KG1 (cell line): Measurements from ENCODE around the gene CALHM6.

Experiments used
- DNase-seq: peaks from one replicate; lab custom pipeline; 2025; lab: John Stamatoyannopoulos, UW

The CALHM6 gene

GRCh38 chr6:116461331-116461931 lies at the start of gene CALHM6:
CALHM6 (plus strand) TSS chr6:116461375; CDS start chr6:116461930, 555 bp downstream.
- no peak for DNase-seq

GRCh38 chr6:116412270-116412669 lies 48.9 kb upstream of the CALHM6 start:
- DNase-seq, result no peak

GRCh38 chr6:116413357-116413756 lies 47.8 kb upstream of the CALHM6 start:
- no peak for DNase-seq

GRCh38 chr6:116417661-116418060 lies 43.5 kb upstream of the CALHM6 start:
- DNase-seq, result no peak

GRCh38 chr6:116419069-116419786 lies 41.9 kb upstream of the CALHM6 start:
- DNase-seq, result no peak

- DNase-seq, result no peak
Observed at GRCh38 chr6:116420341-116420740, 40.8 kb upstream of the CALHM6 start.

GRCh38 chr6:116422238-116422637 lies 38.9 kb upstream of the CALHM6 start:
- no peak for DNase-seq

- no peak for DNase-seq
Observed at GRCh38 chr6:116424001-116424400, 37.2 kb upstream of the CALHM6 start.

- DNase-seq, result no peak
Observed at GRCh38 chr6:116426551-116426950, 34.6 kb upstream of the CALHM6 start.

- no peak for DNase-seq
Observed at GRCh38 chr6:116429111-116429510, 32.1 kb upstream of the CALHM6 start.

- no peak for DNase-seq
Observed at GRCh38 chr6:116430860-116431259, 30.3 kb upstream of the CALHM6 start.

- DNase-seq, result no peak
Observed at GRCh38 chr6:116431964-116432595, 29.1 kb upstream of the CALHM6 start.

- no peak for DNase-seq
Observed at GRCh38 chr6:116433206-116433712, 27.9 kb upstream of the CALHM6 start.

GRCh38 chr6:116434056-116434725 lies 27.0 kb upstream of the CALHM6 start:
- no peak for DNase-seq

- no peak for DNase-seq
Observed at GRCh38 chr6:116436586-116436985, 24.6 kb upstream of the CALHM6 start.

- no peak for DNase-seq
Observed at GRCh38 chr6:116437656-116438055, 23.5 kb upstream of the CALHM6 start.

- DNase-seq, result no peak
Observed at GRCh38 chr6:116438590-116439448, 22.4 kb upstream of the CALHM6 start.

GRCh38 chr6:116439522-116440051 lies 21.6 kb upstream of the CALHM6 start:
- no peak for DNase-seq

- no peak for DNase-seq
Observed at GRCh38 chr6:116443105-116443504, 18.1 kb upstream of the CALHM6 start.

GRCh38 chr6:116444092-116444491 lies 17.1 kb upstream of the CALHM6 start:
- peak; percentile 9 for DNase-seq

- DNase-seq, result no peak
Observed at GRCh38 chr6:116444575-116444974, 16.6 kb upstream of the CALHM6 start.
